Activated naive CD4-positive, alpha-beta T cell treated with Interleukin-2 at 50 U/mL for 16 hours (primary cell): ENCODE measurements around the gene SLC32A1.

Experiments used
- DNase-seq: peaks from one replicate; pipeline ENCODE4 v3.0.0-alpha.2; 2020

Gene SLC32A1

GRCh38 chr20:38725931-38726803 lies 1.9 kb downstream of the SLC32A1 start:
- peak; percentile 50 for DNase-seq

GRCh38 chr20:38726804-38727606 lies 2.7 kb downstream of the SLC32A1 start:
- DNase-seq: peak; percentile 59

- no peak for DNase-seq
Measured at GRCh38 chr20:38727607-38728190, 3.4 kb downstream of the SLC32A1 start.

- DNase-seq: no peak
Measured at GRCh38 chr20:38728191-38728781, 4.0 kb downstream of the SLC32A1 start.

- peak; percentile 3 for DNase-seq
Measured at GRCh38 chr20:38728911-38729642, 4.8 kb downstream of the SLC32A1 start.

- peak; percentile 11 for DNase-seq
Measured at GRCh38 chr20:38729767-38730166, 5.5 kb downstream of the SLC32A1 start.

GRCh38 chr20:38730167-38730988 lies 6.1 kb downstream of the SLC32A1 start:
- DNase-seq: peak; percentile 4

- DNase-seq: peak; percentile 82
Measured at GRCh38 chr20:38730989-38731737, 6.9 kb downstream of the SLC32A1 start.

GRCh38 chr20:38731738-38732113 lies 7.4 kb downstream of the SLC32A1 start:
- no peak for DNase-seq

- no peak for DNase-seq
Measured at GRCh38 chr20:38732981-38733380, 8.7 kb downstream of the SLC32A1 start.

- DNase-seq: no peak
Measured at GRCh38 chr20:38735172-38735571, 10.9 kb downstream of the SLC32A1 start.

- DNase-seq: no peak
Measured at GRCh38 chr20:38737887-38738286, 13.6 kb downstream of the SLC32A1 start.

- no peak for DNase-seq
Measured at GRCh38 chr20:38745757-38746156, 21.5 kb downstream of the SLC32A1 start.

GRCh38 chr20:38747495-38748096 lies 23.3 kb downstream of the SLC32A1 start:
- DNase-seq: peak; percentile 4

- DNase-seq: peak; percentile 98
Measured at GRCh38 chr20:38748097-38748860, 24.0 kb downstream of the SLC32A1 start, which contains the start of gene ACTR5. ACTR5 (plus strand) TSS chr20:38748460; CDS start chr20:38748479, 19 bp downstream.

- DNase-seq: peak; percentile 70
Measured at GRCh38 chr20:38748861-38749149, 24.5 kb downstream of the SLC32A1 start.

GRCh38 chr20:38751360-38751976 lies 27.2 kb downstream of the SLC32A1 start:
- DNase-seq: peak; percentile 11

- no peak for DNase-seq
Measured at GRCh38 chr20:38752029-38752428, 27.7 kb downstream of the SLC32A1 start.

- DNase-seq: no peak
Measured at GRCh38 chr20:38754924-38755323, 30.6 kb downstream of the SLC32A1 start.
